GM12872 (cell line): Measurements from ENCODE around the gene EARS2.

Experiments used
- TF ChIP-seq, protein P1 (sequence below): IDR thresholded peaks from 3 replicates; pipeline ENCODE4 v1.5.1; 2011; ENCODE audit warnings: low read depth, mild to moderate bottlenecking, low read length, moderate library complexity; ENCODE audit not compliant: insufficient read depth

Gene EARS2

GRCh38 chr16:23500862-23501225 is 56.3 kb downstream of the EARS2 start:
- TF ChIP-seq, protein P1, sequence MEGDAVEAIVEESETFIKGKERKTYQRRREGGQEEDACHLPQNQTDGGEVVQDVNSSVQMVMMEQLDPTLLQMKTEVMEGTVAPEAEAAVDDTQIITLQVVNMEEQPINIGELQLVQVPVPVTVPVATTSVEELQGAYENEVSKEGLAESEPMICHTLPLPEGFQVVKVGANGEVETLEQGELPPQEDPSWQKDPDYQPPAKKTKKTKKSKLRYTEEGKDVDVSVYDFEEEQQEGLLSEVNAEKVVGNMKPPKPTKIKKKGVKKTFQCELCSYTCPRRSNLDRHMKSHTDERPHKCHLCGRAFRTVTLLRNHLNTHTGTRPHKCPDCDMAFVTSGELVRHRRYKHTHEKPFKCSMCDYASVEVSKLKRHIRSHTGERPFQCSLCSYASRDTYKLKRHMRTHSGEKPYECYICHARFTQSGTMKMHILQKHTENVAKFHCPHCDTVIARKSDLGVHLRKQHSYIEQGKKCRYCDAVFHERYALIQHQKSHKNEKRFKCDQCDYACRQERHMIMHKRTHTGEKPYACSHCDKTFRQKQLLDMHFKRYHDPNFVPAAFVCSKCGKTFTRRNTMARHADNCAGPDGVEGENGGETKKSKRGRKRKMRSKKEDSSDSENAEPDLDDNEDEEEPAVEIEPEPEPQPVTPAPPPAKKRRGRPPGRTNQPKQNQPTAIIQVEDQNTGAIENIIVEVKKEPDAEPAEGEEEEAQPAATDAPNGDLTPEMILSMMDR: no peak

GRCh38 chr16:23500212-23500861 is 56.8 kb downstream of the EARS2 start:
- TF ChIP-seq, protein P1: no peak

DNA sequence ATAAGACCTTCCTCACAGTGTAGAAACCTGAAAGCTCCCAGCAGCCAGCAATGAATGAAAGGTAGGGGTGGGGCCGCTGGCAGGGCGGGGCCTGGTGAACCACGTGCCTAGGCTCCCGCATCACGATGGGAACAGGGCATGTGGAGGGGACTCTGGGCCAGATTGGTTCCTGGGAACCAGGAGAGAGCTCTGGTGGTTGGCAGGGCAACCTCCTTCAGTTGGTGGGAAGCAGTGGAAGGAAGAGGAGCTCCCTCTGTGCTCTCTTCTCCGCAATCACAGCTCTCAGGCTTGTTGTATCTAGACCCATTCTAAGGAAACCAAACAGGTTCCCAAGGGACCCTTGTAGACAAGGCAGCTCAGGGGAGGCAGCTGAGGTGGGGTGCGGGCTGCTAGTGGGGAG is 57.3 kb downstream of the EARS2 start:
- TF ChIP-seq, protein P1: no peak

- TF ChIP-seq, protein P1: no peak
These were observed 58.3 kb downstream of the EARS2 start for GRCh38 chr16:23498863-23499262.

DNA sequence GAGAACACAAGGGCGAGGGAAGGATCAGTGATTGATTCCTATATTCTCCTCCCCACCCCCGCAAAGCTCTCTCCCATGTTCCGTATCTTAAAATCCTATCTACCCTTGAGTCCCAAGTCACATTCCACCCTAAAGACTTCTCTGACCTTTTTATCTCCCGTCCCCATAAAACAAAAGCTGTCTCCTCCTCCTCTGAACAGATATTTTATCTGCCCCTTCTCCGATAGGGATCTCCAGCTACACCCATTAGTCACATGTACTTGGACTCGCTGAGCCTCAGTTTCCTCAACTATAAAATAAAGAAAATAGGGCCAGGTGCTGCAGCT is 59.6 kb downstream of the EARS2 start:
- TF ChIP-seq, protein P1: no peak

DNA sequence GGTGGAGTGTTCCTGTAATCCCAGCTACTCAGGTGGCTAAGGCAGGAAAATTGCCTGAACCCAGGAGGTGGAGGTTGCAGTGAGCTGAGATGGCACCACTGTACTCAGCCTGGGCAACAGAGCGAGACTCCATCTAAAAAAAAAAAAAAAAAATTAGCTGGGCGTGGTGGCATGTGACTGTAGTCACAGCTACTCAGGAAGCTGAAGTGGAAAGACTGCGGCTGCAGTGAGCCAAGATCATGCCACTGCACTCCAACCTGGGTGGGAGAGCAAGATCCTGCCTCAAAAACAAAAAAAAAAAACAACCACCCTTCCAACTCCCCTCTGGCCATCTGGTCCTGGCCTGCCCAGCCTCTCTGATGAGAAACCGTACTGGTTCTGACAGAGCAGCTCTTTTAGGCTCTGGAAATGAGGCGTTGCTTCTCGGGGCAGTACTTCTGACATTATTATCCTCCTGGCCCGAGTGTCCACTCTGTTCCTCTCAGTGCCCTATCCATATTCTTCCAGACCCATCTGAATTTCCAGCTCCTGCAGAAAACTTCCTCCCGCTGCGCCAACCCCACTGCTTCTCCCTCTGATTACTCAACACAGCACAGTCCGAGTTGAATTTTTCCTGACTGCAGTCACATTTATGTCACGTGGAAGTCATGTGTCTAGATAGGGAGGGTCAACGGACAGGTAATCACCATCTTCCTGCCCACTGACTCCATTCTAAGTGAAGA is 60.2 kb downstream of the EARS2 start:
- TF ChIP-seq, protein P1: no peak

- TF ChIP-seq, protein P1: no peak
These were observed 61.5 kb downstream of the EARS2 start for GRCh38 chr16:23495671-23496070.
